Mucosa of stomach (tissue), 1 donor: ENCODE measurements around the gene PRSS36.

Experiments
- H3K27me3 ChIP-seq: one replicate; pipeline ENCODE4 v1.7.0; 2013; ENCODE audit warnings: mild to moderate bottlenecking, low read length; ENCODE audit not compliant: control insufficient read depth, insufficient read depth
- H3K36me3 ChIP-seq: one replicate; pipeline ENCODE4 v1.7.0; 2013; ENCODE audit warnings: low read length; ENCODE audit not compliant: control insufficient read depth, insufficient read depth
- H3K4me1 ChIP-seq: one replicate; pipeline ENCODE4 v1.7.0; 2013; ENCODE audit warnings: mild to moderate bottlenecking, low read length; ENCODE audit not compliant: control insufficient read depth, insufficient read depth
- H3K4me3 ChIP-seq: one replicate; pipeline ENCODE4 v1.7.0; 2013; ENCODE audit warnings: low read length
- H3K9ac ChIP-seq: one replicate; pipeline ENCODE4 v1.7.0; 2013; ENCODE audit warnings: mild to moderate bottlenecking, low read length, moderate library complexity
- H3K9me3 ChIP-seq: one replicate; pipeline ENCODE4 v1.7.0; 2013; ENCODE audit warnings: mild to moderate bottlenecking, low read length, moderate library complexity; ENCODE audit not compliant: control insufficient read depth
- donor health status: Pancreatic carcinoma.

PRSS36 gene

DNA sequence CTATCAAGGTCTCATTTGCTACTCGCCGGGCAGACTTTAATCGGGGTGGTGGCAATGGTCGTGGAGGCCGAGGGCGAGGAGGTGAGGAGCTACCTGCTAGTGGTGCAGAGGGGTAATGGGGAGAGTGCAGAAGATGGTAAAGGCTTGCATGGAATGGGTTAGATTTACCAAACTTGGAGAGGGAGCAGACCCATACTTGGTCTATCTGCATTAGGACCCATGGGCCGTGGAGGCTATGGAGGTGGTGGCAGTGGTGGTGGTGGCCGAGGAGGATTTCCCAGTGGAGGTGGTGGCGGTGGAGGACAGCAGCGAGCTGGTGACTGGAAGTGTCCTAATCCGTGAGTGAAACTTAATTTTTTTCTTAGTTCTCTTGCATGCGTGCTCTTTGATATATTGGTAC lies 40.2 kb upstream of the PRSS36 start:
- H3K36me3 ChIP-seq: peaks cover 23% of the 10 kb centered on the region

GRCh38 chr16:31189412-31189778 lies 39.5 kb upstream of the PRSS36 start:
- Histone ChIP-seq H3K27me3 (no peaks in the 10 kb centered on the region), H3K9ac (no peak overlapping the region), H3K9me3 (no peaks in the 10 kb centered on the region), H3K36me3 (peaks cover 23% of the 10 kb centered on the region), H3K4me3 (no peak overlapping the region), H3K4me1 (no peaks in the 10 kb centered on the region)

More for the DNA sequence above, 40.2 kb upstream of the PRSS36 start:
- Histone ChIP-seq H3K4me3 (no peak overlapping the region), H3K27me3 (no peaks in the 10 kb centered on the region), H3K9ac (no peak overlapping the region), H3K4me1 (no peaks in the 10 kb centered on the region), H3K9me3 (no peaks in the 10 kb centered on the region)

- Histone ChIP-seq H3K4me1 (no peaks in the 10 kb centered on the region), H3K27me3 (no peaks in the 10 kb centered on the region), H3K4me3 (no peak overlapping the region), H3K36me3 (peaks cover 23% of the 10 kb centered on the region), H3K9me3 (no peaks in the 10 kb centered on the region), H3K9ac (no peak overlapping the region)
These were observed 38.9 kb upstream of the PRSS36 start for GRCh38 chr16:31188450-31189411.

DNA sequence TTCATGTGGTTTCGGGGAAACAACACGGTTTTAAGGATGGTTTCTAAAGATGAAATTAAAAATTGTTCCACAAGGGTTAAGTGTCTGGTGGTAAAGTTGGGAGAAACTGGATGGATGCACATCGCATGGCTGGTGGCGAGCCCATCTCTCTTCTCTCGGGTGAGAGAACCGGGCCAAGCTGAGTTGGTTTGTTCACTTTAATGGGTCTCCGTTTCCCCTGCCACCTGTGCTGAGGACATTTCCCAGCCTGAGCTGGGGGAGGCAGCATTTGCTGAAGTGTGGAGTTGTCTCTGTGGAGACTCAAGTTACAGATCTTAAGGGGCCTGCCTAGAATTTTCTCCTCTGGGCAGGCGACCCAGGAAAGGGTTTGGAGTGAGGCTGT lies 37.9 kb upstream of the PRSS36 start:
- H3K4me1 ChIP-seq: no peaks in the 10 kb centered on the region
- H3K9ac ChIP-seq: no peak overlapping the region
- no peaks in the 10 kb centered on the region for H3K27me3 ChIP-seq
- H3K36me3 ChIP-seq: peaks cover 20% of the 10 kb centered on the region
- H3K4me3 ChIP-seq: no peak overlapping the region
- H3K9me3 ChIP-seq: no peaks in the 10 kb centered on the region

DNA sequence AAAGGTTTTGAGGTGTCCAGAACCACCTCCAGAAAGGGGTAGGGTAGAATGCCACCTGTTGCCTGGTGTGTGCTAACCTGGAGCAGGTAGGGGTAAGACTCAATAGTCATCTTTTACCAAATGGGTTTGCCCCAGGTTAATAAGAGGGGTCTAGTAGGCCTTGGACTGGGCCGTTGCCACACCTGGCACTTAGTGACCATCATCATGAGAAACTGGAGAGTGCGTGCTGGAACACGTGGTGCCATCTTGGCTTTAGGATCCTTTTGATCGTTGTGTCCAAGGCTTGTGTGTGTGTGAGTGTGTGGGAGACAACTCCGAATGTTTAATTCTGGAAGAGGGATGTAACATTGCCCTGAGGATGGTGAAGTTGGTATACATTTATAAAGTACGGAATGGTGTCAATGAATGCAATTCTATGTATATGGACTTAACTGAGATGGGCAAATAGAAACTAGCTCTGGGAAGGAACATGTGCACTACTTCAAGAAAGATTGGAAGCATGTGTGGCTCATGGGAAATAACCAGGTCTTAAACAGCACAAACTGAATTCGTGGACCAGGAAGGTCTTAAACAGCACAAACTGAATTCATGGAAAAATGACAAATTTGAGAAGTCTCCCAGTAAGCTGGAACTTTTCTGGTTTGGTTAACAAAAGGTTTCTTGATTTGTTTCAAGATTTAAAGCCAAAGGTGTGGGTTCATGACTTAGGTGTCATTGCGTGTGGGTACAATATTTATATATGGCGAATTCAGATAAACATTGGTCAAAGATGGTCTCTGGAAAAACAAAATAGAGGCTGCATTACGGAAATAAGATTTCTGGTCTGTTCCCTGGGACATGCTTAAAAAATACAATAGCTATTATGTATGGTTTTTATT lies 37.3 kb upstream of the PRSS36 start:
- H3K4me1 ChIP-seq: peaks cover 6% of the 10 kb centered on the region
- peaks cover 17% of the 10 kb centered on the region for H3K36me3 ChIP-seq
- H3K9ac ChIP-seq: no peak overlapping the region
- H3K4me3 ChIP-seq: no peak overlapping the region
- no peaks in the 10 kb centered on the region for H3K9me3 ChIP-seq
- no peaks in the 10 kb centered on the region for H3K27me3 ChIP-seq

GRCh38 chr16:31186176-31186575 lies 36.3 kb upstream of the PRSS36 start:
- no peaks in the 10 kb centered on the region for H3K9me3 ChIP-seq
- no peaks in the 10 kb centered on the region for H3K27me3 ChIP-seq
- no peak overlapping the region for H3K4me3 ChIP-seq
- peaks cover 17% of the 10 kb centered on the region for H3K36me3 ChIP-seq
- peaks cover 9% of the 10 kb centered on the region for H3K4me1 ChIP-seq
- no peak overlapping the region for H3K9ac ChIP-seq

DNA sequence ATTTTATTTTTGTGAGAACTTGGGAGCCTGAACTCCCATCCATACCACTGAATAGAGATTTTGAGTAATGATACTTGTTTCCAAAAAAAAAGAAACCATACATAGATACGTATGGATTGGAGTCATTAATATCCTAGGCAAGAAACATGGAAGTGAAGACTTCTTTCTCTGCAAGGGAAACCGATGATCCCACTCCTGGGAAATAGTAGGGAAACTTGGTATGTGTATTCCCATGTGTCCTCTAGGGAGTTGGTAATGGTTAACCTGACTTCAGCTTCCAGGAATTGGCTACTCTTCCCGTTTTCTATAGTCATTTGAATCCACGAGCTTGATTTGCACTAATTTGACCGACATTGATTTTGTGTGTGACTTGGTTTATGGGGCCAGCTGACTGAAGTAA lies 35.5 kb upstream of the PRSS36 start:
- peaks cover 9% of the 10 kb centered on the region for H3K4me1 ChIP-seq
- no peak overlapping the region for H3K9ac ChIP-seq
- H3K4me3 ChIP-seq: no peak overlapping the region
- no peaks in the 10 kb centered on the region for H3K9me3 ChIP-seq
- no peaks in the 10 kb centered on the region for H3K27me3 ChIP-seq
- peaks cover 15% of the 10 kb centered on the region for H3K36me3 ChIP-seq

- Histone ChIP-seq H3K4me1 (peaks cover 9% of the 10 kb centered on the region), H3K27me3 (no peaks in the 10 kb centered on the region), H3K9me3 (no peaks in the 10 kb centered on the region), H3K36me3 (peaks cover 11% of the 10 kb centered on the region), H3K4me3 (no peak overlapping the region), H3K9ac (no peak overlapping the region)
These were observed 35.0 kb upstream of the PRSS36 start for GRCh38 chr16:31184888-31185287.

DNA sequence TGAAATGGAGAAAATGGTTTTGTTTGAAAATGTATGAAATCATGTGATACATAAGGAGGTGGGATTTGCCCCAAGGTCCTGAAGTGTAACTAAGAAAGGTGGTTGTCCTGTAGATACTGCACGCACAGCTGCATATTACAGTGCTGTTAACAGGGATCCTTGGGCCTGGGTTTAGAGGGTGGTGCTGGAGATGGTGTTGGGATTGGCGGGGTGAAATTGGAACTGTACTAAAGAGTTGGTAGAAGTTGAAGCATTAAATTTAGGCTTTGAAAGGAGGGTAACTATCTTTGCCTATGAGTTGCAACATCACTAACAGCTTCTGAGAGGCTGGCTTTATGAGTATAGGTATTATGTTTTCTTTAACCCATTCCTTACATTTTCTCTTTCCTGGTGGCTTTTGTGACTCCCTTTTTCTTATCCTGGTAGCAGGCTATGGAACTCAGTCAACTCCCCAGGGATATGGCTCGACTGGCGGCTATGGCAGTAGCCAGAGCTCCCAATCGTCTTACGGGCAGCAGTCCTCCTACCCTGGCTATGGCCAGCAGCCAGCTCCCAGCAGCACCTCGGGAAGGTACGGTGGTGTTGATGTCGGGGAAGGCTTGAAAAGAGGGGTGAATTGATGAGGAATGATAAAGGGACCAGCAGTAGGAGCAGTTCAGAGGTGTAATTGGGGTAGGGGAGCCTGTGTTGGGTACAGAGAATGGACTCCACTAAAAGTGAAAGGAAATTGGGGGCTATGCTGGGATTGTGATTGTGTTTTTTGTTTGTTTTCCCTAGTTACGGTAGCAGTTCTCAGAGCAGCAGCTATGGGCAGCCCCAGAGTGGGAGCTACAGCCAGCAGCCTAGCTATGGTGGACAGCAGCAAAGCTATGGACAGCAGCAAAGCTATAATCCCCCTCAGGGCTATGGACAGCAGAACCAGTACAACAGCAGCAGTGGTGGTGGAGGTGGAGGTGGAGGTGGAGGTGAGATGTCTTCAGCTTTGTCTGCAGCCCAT lies 33.9 kb upstream of the PRSS36 start:
- Histone ChIP-seq H3K9me3 (no peaks in the 10 kb centered on the region), H3K4me1 (peaks cover 14% of the 10 kb centered on the region), H3K9ac (no peak overlapping the region), H3K4me3 (no peak overlapping the region), H3K27me3 (no peaks in the 10 kb centered on the region), H3K36me3 (peaks cover 4% of the 10 kb centered on the region)

DNA sequence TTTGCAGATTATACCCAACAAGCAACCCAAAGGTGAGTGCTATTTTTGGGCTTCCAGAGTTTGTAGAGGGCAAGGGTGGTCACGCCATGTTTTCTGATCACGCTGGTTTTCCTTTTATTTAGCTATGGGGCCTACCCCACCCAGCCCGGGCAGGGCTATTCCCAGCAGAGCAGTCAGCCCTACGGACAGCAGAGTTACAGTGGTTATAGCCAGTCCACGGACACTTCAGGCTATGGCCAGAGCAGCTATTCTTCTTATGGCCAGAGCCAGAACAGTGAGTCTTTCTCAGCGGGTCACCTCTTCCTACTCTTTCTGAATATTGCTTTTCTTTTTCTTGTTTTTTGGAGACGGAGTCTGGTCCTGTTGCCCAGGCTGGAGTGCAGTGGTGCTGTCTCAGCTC lies 32.5 kb upstream of the PRSS36 start:
- Histone ChIP-seq H3K4me1 (peaks cover 14% of the 10 kb centered on the region), H3K36me3 (peaks cover 4% of the 10 kb centered on the region), H3K4me3 (no peak overlapping the region), H3K27me3 (no peaks in the 10 kb centered on the region), H3K9ac (no peak overlapping the region), H3K9me3 (no peaks in the 10 kb centered on the region)

GRCh38 chr16:31181102-31181830 lies 31.4 kb upstream of the PRSS36 start:
- peaks cover 14% of the 10 kb centered on the region for H3K4me1 ChIP-seq
- H3K27me3 ChIP-seq: no peaks in the 10 kb centered on the region

More at GRCh38 chr16:31181102-31181830, 31.4 kb upstream of the PRSS36 start:
- Histone ChIP-seq H3K9ac (peak overlapping the region; percentile 91), H3K4me3 (peak overlapping the region; percentile 65), H3K9me3 (no peaks in the 10 kb centered on the region), H3K36me3 (no peaks in the 10 kb centered on the region)
